ENCODE results near the gene REV3L. TPM values are rescaled to one million over a fixed set of nuclear protein-coding genes. Genes with fewer than 3 reads are reported as not detected.
"Not testable (repeated sequence)": the region's sequence is repeated elsewhere in the genome, so short reads cannot be mapped to it uniquely, and the experiment has no call there.

The REV3L gene
- total RNA-seq, 2 donors from 2014 or later: 14.2 to 24.7 TPM

- ATAC-seq (no peak), DNase-seq (no peak)
- intact Hi-C loops (cut with DNase I): no loop called here
These were observed 140.1 kb downstream of the REV3L start for GRCh38 chr6:111342913-111343312.

DNA sequence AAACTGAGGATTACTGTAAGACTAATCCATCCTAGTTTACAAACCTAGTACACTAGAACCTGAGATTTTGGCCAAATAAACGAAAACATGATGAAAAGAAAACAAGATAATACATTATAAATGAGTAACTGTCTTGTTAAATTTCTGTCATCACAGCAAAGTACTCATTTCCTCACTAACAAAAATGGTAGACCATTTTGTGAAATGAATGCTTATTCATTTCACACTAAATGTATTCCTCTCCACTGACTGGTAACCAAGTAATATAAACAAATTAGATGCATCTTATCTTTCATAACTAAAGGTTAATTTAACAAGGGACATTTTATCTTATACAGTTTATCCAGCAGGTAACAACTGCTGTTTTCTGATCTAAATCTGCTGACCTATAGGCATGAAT is 143.7 kb downstream of the REV3L start:
- DNase-seq (no peak), ATAC-seq (no peak)
- intact Hi-C loops (cut with DNase I): no loop called here

DNA sequence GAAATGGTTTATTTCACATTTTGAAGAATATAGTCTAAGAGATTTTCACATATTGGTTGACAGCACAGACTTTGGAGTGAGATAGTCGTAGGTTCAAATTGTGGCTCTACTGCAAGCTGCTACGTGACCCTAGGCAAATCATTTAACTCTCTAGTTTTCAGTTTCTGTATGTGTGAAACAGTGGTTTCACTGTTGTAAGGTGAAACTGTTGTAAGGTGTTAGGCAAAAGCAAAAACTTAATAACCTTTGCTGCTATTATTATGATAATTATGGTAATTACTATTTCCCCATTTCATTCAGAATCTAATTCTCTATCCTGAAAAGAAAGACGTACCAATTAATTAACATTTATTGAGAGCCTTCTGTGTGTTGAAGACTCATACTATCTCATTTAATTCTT is 144.2 kb downstream of the REV3L start:
- ATAC-seq (no peak), DNase-seq (no peak)
- intact Hi-C loops (cut with DNase I): no loop called here

GRCh38 chr6:111337829-111338236 is 145.2 kb downstream of the REV3L start:
- intact Hi-C loops (cut with DNase I): no loop called here
- DNase-seq (no peak), ATAC-seq (no peak)

DNA sequence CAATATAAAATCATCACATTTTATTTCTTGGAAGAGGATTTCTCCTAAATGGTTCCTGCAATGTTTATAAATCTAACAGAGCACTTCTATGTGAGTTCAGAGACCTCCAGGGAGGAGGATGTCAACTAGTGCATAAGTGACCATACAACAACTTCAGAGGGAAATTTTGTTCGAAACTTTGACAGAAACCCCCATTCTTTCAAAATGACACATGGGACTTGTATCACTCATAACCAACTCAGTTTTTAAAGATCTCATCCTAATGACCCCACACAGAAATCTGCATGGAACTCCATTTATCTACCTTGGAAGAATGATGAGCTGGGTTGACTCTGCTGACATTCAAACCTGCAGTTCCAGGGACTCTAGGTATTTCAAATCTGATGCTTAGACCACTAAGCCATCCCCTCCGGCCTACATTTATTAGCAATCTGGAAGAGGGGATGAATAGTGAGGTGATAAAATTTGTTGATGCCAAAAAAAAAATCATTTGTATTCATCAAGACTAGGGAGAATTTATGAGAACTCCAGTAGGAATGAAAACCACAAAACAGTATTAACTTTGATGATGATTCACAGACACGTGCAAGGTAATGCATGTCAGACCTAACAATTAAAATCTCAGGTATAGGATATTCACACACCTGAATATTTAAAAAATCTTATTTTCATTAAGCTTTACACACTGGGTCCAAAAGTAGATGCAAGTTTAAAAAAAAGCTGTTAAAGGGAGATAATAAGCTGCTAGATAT is 153.0 kb downstream of the REV3L start:
- intact Hi-C loops (cut with DNase I): no loop called here
- DNase-seq (no peak), ATAC-seq (no peak)

DNA sequence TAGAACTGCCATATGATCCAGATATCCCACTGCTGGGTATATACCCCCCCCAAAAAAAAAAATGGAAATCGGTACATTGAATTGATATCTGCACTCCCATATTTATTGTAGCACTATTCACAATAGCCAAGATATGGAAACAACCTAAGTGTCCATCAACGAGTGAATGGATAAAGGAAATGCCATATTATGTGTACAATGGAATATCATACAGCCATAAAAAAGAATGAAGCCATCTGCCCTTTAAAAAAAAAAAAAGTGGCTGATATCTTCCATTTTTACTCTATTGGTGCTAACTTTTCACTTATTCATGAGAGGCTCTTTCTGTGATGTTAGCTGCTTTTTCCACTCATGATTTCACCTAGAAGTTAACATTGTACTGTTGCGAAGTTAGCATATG is 156.5 kb downstream of the REV3L start:
- ATAC-seq: no peak
- no peak for DNase-seq
- intact Hi-C loops (cut with DNase I): no loop called here

- DNase-seq (no peak), ATAC-seq (no peak)
- intact Hi-C loops (cut with DNase I): no loop called here
These were observed 160.9 kb downstream of the REV3L start for GRCh38 chr6:111322145-111322544.

DNA sequence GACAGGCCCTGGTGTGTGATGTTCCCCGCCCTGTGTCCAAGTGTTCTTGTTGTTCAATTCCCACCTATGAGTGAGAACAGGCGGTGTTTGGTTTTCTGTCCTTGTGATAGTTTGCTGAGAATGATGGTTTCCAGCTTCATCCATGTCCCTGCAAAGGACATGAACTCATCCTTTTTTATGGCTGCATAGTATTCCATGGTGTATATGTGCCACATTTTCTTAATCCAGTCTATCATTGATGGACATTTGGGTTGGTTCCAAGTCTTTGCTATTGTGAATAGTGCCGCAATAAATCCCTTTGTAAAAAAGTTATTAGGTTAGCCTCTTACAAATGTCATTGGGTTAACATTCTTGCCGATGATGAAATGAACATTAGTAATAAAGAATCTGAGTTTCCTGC is 175.1 kb downstream of the REV3L start:
- ATAC-seq; intact Hi-C loops (cut with DNase I): not testable (repeated sequence)

DNA sequence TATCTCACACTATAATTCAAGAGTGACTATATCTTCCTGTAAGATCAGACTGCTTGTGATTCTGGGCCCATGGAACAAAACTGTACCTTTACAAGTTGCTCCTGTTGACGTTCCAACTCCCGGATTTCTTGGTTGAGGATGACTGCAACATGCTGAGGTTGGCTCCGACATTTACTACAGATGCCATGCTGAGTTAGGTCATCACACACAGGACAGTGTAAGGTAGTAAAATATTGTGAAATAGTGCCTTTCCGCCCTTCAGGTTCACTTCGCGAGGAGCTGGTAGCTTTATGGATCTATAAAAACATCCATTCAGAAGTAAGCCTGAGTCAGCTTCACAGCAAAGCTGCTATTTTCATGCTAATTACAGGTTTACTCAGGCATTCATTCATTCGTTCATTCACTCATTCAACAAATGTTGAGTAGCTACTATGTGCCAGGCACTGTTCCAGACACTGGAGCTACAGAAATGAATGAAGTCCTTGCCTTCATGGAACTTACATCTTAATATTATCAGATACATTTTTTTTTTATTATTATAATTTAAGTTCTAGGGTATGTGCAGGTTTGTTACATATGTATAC is 175.7 kb downstream of the REV3L start:
- intact Hi-C loops (cut with DNase I): no loop called here
- ATAC-seq (no peak), DNase-seq (no peak)

More for the DNA sequence above, 175.1 kb downstream of the REV3L start:
- DNase-seq: not testable (repeated sequence)

GRCh38 chr6:111306104-111306888 is 176.7 kb downstream of the REV3L start:
- DNase-seq (no peak), ATAC-seq (no peak)
- intact Hi-C loops (cut with DNase I): no loop called here

DNA sequence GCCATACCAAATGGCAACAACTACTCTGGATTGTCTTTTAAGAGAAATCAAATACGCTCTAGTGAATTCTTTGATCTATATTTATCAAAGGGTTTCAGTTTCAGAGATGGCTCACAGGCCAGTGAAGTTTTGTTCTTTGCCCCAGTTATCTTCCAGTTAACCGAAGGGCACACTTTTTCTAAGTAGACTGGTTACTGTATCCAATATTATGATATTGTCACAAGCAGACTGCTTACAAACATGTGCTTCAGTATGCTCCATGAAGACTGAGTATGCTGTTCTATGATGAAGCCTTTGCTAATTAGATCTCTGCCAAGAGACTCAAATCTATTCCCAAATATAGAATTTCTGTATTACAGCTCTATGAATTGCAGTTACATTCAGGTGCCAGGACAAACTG is 181.1 kb downstream of the REV3L start:
- intact Hi-C loops (cut with DNase I): no loop called here
- DNase-seq: no peak
- no peak for ATAC-seq

- intact Hi-C loops (cut with DNase I); DNase-seq: not testable (repeated sequence)
These were observed 181.8 kb downstream of the REV3L start for GRCh38 chr6:111300938-111301800.

DNA sequence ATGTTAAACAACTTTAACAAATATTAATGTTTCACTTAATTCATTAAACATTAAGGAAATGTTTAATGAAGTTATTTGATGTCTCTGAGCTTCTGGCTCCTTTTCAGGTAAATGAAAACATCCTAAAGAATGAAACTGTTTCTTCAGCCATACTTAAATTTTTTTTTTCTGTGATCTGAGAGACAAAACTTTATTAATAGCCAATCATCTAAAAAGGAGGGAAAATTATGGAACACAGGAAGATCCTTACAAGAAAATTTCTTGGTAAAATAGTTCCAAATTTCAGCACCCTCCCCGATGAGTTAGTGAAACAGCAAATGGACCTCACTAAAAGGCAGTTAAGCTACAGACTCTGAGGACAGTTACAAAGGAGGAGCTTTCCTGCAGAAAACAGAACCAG is 185.2 kb downstream of the REV3L start:
- no peak for DNase-seq
- intact Hi-C loops (cut with DNase I): no loop called here
- no peak for ATAC-seq

More at GRCh38 chr6:111300938-111301800, 181.8 kb downstream of the REV3L start:
- ATAC-seq: not testable (repeated sequence)

- intact Hi-C loops (cut with DNase I): no loop called here
- DNase-seq: no peak
- ATAC-seq: no peak
These were observed 188.5 kb downstream of the REV3L start for GRCh38 chr6:111294374-111294967.

DNA sequence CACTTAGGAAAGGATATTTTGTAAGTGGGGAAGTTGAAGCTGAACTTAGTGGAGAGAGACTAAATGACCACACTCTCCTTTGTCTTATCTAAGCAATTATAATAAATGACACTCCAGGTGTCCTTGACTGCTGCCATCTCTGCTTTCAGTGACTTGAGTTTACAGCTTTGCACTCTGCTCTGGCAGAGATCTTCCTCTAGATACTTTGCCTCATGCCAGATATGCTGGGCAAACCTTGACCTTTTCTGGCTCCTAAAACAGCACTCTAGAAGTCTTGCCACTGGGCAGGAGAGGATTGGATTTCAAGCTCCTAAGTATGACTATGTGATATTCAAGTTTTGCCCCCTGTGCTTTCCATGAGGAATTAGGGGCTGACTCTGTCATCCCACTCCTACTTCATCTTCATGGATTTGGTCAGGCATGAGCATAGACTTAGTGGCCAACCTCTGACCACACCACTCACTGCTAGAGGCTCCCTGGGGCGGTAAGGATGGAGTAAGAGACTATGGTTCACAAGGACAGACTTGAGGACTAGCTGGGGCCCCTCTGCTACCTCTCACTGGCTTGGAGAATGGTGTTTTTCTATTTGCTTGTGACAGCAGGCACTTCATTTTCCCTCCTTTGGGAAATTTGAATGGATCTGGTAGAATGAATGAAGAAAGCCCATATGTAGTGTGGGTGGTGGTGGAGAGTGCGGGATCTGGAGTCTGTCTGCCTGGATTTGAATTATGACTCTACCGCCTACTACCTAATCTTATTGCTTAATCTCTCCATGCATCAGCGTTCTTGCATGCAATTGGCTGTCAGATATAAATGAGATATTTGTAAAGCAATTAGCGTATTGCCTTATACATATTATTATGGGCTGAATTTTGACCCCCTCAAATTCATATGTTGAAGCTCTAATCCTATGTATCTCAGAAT is 191.4 kb downstream of the REV3L start:
- ATAC-seq (peak in 1 of 2 donors; percentile 34), DNase-seq (no peak)
- intact Hi-C loops (cut with DNase I): no loop called here

GRCh38 chr6:111290689-111291335 is 192.2 kb downstream of the REV3L start:
- peak in 1 of 2 donors; percentile 60 for ATAC-seq
- intact Hi-C loops (cut with DNase I): not testable (repeated sequence)

DNA sequence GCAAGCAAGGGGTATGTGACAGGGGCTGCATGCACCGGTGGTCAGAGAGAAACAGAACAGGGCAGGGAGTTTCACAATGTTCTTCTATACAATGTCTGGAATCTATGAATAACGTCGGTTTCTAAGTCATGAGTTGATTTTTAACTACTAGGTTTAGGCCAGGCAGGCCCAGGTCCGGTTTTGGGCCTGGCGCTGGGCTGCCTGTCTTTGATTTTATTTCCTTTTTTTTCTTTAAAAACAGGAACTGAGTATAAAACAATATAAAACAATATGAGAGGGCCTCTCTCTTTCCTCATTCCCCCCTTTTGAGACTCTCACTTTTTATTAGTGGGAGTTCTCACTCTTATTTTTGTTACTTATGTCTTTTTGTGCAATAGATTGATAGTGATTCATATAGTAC is 198.7 kb downstream of the REV3L start:
- DNase-seq; intact Hi-C loops (cut with DNase I); ATAC-seq: not testable (repeated sequence)

More at GRCh38 chr6:111290689-111291335, 192.2 kb downstream of the REV3L start:
- not testable (repeated sequence) for DNase-seq

Measured in left cardiac atrium (tissue), 4 donors.